C4-2B (cell line): ENCODE results near the gene SKAP2.

Source experiments
- ZFX ChIP-seq: fragments of 450-650 bp; IDR thresholded peaks from 2 replicates; pipeline ENCODE4 v1.6.1; 2017
- TF ChIP-seq, protein P1 (sequence below): fragments of 450-650 bp; conservative IDR thresholded peaks from 2 replicates; pipeline ENCODE4 v1.5.1; 2017; ENCODE audit warnings: mild to moderate bottlenecking

DNA sequence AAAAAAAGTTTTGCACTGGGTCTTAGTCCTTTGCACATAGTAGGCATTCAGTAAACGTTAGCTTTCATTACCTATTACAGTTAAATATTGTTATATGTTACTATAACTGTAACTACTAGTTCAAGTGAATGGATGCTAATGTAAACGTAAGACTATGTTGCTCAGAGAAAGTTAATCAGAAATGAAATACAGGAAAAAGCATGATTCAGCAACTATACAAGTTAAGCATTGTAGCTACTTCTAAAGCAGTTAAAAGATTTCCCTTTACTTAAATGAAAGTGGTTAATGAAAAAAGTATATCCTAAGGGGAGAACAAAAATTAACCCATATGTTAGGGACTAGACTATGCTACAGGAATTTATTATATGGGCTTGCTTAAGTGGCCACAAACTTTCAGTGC is 121.2 kb downstream of the SKAP2 start:
- TF ChIP-seq, protein P1, sequence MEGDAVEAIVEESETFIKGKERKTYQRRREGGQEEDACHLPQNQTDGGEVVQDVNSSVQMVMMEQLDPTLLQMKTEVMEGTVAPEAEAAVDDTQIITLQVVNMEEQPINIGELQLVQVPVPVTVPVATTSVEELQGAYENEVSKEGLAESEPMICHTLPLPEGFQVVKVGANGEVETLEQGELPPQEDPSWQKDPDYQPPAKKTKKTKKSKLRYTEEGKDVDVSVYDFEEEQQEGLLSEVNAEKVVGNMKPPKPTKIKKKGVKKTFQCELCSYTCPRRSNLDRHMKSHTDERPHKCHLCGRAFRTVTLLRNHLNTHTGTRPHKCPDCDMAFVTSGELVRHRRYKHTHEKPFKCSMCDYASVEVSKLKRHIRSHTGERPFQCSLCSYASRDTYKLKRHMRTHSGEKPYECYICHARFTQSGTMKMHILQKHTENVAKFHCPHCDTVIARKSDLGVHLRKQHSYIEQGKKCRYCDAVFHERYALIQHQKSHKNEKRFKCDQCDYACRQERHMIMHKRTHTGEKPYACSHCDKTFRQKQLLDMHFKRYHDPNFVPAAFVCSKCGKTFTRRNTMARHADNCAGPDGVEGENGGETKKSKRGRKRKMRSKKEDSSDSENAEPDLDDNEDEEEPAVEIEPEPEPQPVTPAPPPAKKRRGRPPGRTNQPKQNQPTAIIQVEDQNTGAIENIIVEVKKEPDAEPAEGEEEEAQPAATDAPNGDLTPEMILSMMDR = no peak
- no peak for TF ChIP-seq ZFX
